Non-pigmented ciliary epithelial cell (primary cell): Measurements from ENCODE around the gene SMYD3.
A peak's percentile ranks its signal among the peaks of the same experiment; 100 is the strongest.

Experiments
- DNase-seq: peaks from one replicate; pipeline ENCODE4 v3.0.0-alpha.2; 2010; ENCODE audit warnings: low read depth

SMYD3 gene

GRCh38 chr1:246020211-246020954, 486.7 kb downstream of the SMYD3 start:
- no peak for DNase-seq

DNA sequence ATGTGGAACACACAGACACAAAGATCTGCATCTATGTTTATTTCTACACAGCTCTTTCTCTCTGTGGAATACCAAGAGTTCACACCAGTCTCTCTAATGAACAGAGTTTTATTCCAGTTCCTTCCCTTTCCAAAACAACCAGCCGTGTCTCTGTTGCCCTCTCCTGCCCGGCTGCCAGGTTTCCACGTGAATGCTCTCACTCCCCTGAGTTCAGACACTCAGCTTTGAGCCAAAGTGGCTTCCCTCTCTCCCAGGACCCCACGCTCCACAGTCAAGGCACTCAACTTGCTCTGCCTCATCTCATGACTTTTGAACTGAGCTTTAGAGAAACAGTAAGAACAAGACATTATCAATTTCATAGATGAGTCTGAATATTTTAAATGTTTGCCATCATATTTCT, 488.9 kb downstream of the SMYD3 start:
- DNase-seq, result no peak

- DNase-seq, result no peak
Observed at GRCh38 chr1:246012341-246012740, 494.7 kb downstream of the SMYD3 start.

GRCh38 chr1:246010386-246010785, 496.7 kb downstream of the SMYD3 start:
- DNase-seq, result no peak

- no peak for DNase-seq
Observed at GRCh38 chr1:246008363-246008831, 498.7 kb downstream of the SMYD3 start.

DNA sequence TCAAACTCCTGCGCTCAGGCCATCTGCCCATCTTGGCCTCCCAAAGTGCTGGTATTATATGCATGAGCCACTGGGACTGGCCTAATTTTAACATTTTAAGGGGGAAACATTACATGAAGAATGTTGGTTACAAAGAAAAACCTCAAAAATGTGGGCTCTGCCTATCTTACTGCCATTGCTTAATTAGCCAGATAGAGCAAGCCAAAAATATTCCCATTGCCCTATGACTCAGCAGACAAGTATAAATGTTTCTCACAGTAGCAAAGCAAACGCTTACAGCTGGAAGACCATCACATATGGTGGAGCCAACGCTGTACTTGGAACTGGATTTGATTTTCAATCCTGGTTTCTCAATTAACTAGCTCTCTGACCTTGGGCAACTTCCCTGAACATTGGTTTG, 502.0 kb downstream of the SMYD3 start:
- peak; percentile 95 for DNase-seq

DNA sequence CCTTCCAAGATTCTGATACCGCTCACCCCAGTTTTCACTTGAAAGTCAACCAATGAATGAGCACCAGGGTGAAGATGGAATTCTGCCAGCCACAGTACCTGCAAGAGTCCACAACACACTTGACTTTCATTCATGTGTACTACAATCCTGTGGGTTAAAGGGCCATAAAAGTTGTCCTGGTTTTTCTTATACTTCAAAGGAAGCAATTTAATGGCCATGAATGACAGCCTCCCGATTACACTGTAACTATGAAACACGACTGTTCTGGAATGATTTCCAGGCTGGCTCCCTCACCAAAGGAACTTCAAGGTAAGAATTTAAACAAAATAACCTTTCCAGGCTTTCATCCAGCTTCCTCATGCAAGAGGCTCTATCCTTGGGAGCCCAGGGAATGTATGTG, 502.8 kb downstream of the SMYD3 start:
- no peak for DNase-seq

- DNase-seq, result no peak
Observed at GRCh38 chr1:246003442-246003730, 503.7 kb downstream of the SMYD3 start.

DNA sequence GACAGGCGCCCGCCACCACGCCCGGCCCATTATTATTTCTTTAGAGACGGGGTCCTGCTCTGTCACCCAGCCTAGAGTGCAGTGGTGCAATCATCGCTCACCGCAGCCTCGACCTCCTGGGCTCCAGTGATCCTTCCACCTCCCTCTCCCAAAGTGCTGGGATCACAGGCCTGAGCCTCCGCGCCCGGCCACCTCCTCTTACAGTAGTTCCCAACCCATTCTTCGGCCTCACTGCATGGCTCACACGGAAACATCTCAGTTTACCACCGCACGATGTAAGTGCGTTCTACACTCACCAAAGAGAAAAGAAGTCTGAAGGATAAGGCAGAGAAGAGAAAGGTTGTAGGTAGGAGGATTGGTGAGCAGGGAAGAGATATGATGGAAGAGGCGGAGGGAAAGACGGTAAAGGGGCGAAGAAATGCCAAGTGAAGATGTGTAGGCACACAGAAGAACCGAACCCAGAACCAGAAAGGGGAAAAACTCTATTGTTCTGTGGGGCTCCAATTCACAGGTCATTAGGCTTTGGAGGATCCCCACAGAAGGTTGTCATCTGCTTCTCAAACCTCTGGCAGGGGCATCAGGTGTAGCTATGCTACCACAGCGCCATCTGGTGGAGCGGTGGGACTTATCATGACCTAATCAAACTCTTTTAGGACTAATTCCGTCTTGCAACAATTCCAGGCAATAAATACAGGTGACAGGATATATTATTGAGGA, 504.2 kb downstream of the SMYD3 start:
- no peak for DNase-seq

DNA sequence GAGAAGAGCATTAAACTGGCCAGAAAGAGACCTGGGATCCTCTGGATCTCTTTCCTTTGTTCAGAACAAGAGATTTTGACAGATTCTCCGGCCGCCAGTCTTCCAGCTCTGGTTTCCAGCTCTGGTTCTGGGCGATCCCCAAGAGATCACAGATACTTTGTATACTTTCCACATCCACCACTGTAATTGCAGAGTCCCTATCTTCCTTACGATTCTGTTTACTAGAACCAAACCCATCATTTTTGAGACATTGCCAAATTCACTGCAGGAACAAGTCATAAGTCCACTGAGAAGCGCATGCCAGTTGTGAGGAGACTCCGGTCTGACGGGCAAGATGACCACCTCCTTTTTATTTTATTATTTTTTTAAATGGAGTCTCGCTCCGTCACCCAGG, 505.2 kb downstream of the SMYD3 start:
- DNase-seq, result no peak

GRCh38 chr1:246001142-246001836, 505.8 kb downstream of the SMYD3 start:
- no peak for DNase-seq

DNA sequence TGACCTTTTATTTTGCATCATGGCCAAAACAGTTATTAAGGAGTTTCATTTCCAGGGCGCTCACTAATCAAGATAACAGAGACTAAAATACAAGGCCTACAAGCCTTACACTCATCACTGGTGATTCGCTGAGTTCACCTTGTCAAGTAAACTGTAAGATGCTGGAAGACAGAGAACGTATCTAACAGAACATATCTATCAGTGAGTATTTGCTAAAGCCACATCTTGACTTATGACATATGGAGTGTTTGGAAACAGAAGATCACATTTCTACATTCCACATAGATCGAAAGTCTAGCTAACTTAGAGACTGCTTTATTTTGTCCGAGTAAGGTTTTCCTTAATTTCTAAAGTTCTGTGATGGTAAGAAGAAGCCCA, 506.5 kb downstream of the SMYD3 start:
- DNase-seq, result no peak

- DNase-seq, result no peak
Observed at GRCh38 chr1:245999697-246000637, 507.1 kb downstream of the SMYD3 start.

- DNase-seq, result no peak
Observed at GRCh38 chr1:245997471-245998258, 509.4 kb downstream of the SMYD3 start.

DNA sequence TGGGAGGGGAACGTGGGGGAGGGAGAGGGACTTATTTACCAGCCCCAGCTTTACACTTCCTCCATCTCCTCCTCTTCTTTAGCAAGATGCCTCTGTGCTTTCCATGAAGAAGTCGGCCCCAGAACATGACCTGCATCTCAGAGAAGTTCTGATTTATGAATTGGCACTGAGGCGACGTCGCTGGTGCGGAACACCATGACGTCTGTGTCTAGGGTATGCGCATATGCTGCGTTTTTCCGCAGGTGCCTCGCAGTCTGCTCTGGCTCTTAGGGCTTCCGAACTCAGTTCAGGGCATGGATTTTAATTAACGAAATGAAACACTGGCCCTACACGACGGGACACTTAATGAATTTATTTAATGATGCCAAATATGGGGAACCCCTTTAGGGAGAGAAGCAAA, 510.3 kb downstream of the SMYD3 start:
- no peak for DNase-seq

DNA sequence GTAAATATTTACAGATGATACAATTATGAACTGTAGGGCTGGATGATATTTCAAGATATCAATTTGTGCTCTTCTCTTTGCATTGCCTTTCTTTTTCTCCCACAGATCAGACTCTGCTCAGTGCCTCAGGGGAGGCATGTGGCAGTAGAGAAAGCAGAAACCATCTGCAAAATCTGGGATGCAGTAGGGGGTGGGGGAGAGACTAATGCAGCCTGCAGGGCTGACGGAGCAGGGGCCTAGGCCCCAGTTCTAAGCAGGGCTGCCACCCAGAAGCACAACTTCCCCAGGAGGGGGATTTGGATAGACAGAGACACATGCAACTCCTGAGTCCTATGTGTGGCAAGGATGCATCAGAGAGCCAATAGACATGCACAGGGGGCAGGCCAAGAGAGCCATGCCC, 511.6 kb downstream of the SMYD3 start:
- no peak for DNase-seq

DNA sequence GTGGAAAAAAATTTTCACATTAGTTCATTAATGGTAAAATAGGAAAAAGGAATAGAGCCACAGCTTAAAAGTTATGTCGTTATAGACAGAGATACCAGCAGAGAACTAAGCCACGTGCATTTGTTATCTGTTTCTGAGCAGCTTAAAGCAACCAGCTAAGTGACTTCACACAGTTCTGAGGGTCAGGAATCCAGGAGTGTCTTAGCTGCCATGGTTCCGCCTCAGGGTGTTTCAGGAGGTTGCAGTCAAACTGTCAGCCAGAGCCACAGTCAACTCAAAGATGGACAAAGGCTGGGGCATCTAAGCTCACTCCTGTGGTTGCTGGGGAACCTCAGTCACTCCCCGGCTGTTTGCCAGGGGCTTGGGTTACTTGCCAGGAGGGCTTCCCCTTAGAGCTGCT, 515.8 kb downstream of the SMYD3 start:
- no peak for DNase-seq

DNA sequence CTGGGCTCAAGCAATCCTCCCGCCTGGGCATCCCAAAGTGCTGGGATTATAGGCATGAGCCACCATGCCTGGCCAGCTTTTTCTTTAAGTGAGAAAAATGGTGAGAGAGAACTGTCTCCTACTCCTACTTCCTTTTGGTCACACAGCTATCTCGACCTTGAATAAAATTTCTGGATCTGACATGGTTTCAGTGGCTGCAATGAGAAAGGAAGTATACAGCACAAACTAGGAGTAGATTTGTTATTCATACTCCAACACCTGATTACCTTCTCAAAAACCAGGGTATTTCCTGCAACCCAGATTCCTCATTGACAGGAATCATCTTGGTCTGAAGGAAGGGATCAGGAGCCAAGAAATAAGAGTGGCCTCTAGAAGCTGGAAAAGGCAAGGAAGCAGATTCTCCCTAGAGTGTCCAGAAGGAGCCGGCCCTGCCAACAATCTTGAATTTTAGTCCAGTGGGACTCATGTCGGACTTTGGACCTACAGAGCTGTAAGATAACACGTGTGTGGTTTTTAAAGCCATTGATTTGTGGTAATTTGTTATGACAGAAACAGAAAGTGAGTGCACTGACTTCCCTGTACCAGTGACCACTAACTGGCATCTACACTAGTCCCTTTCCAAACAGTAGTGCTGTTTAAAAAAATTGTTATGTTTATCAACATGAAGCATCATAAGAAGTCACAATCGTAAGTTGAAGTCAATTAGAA, 516.6 kb downstream of the SMYD3 start:
- no peak for DNase-seq

- no peak for DNase-seq
Observed at GRCh38 chr1:245988393-245989078, 518.5 kb downstream of the SMYD3 start.

DNA sequence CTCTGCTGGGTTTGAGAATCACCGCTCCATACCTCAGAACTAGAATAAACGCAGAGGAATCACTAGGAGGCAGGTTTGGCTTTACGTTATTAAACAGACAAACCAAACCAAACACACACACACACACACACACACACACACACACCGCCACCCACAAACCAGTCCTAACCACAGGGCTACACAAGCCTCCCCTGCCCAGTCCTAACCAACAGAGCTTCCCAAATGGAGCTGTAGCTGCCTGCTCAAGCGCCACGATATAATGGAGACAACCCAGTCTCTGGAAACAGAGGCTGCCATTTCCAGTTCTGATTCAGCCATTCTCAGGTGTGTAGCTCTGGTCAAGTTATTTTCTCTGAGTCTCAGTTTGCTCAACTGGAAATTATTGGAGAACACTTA, 519.1 kb downstream of the SMYD3 start:
- DNase-seq, result no peak
